Liver (tissue), 9 donors: ENCODE measurements around the gene SLIT3. TPM values are rescaled to one million over a fixed set of nuclear protein-coding genes. Genes with fewer than 3 reads are reported as not detected.

ENCODE experiments used
- DNase-seq: peaks from one replicate; pipeline ENCODE4 v3.0.0-alpha.2; 2017; ENCODE audit warnings: low spot score
- H3K27ac ChIP-seq, 2 donors: one replicate each; pipeline ENCODE4 v1.7.0; 2013; ENCODE audit warnings: inconsistent platforms in 2 of 2, low read length in 2 of 2, control low read depth in 1 of 2, low read depth in 1 of 2, mild to moderate bottlenecking in 1 of 2
- H3K27me3 ChIP-seq, 4 donors: one replicate each; pipeline versions ENCODE4 v1.6.1 to v1.7.0; 2013; ENCODE audit warnings: low read length in 3 of 4, inconsistent platforms in 1 of 4, mild to moderate bottlenecking in 1 of 4, moderate library complexity in 1 of 4; ENCODE audit not compliant: control insufficient read depth in 4 of 4, insufficient read depth in 4 of 4
- H3K36me3 ChIP-seq, 4 donors: one replicate each; pipeline versions ENCODE4 v1.6.1 to v1.7.0; 2013; ENCODE audit warnings: low read length in 3 of 4, mild to moderate bottlenecking in 3 of 4, low read depth in 1 of 4, moderate library complexity in 1 of 4; ENCODE audit not compliant: control insufficient read depth in 4 of 4, insufficient read depth in 3 of 4
- H3K4me1 ChIP-seq, 4 donors: one replicate each; pipeline versions ENCODE4 v1.6.1 to v1.7.0; 2013; ENCODE audit warnings: low read length in 3 of 4, mild to moderate bottlenecking in 3 of 4, moderate library complexity in 1 of 4; ENCODE audit not compliant: control insufficient read depth in 4 of 4, insufficient read depth in 4 of 4
- H3K4me3 ChIP-seq, 3 donors: one replicate each; pipeline versions ENCODE4 v1.6.1 to v1.7.0; 2013; ENCODE audit warnings: low read length in 3 of 3, control low read depth in 1 of 3, low read depth in 1 of 3, mild to moderate bottlenecking in 1 of 3
- H3K9ac ChIP-seq, 2 donors: one replicate each; pipeline ENCODE4 v1.7.0; 2013; ENCODE audit warnings: low read length in 2 of 2, mild to moderate bottlenecking in 2 of 2, moderate library complexity in 2 of 2, control low read depth in 1 of 2, low read depth in 1 of 2
- H3K9me3 ChIP-seq, 4 donors: one replicate each; pipeline versions ENCODE4 v1.6.1 to v1.7.0; 2013; ENCODE audit warnings: low read length in 3 of 4; ENCODE audit not compliant: control insufficient read depth in 4 of 4
- ATF3 ChIP-seq: IDR thresholded peaks from 2 replicates; pipeline ENCODE4 v1.6.1; 2016; ENCODE audit warnings: antibody characterized with exemption
- CTCF ChIP-seq: fragments of 150-350 bp; IDR thresholded peaks from 2 replicates; pipeline ENCODE4 v1.5.1; 2017; ENCODE audit warnings: improper control_type of control experiment, low read depth, low read length; ENCODE audit not compliant: missing input control
- EGR1 ChIP-seq, 2 donors: IDR thresholded peaks; 2 replicates each; pipeline ENCODE4 v1.6.1; 2016 to 2018; ENCODE audit warnings: antibody characterized with exemption in 2 of 2, low read depth in 2 of 2
- FOXA1 ChIP-seq: IDR thresholded peaks from 2 replicates; pipeline ENCODE4 v1.6.1; 2016; ENCODE audit warnings: antibody characterized with exemption
- FOXA2 ChIP-seq: IDR thresholded peaks from 2 replicates; pipeline ENCODE4 v1.6.1; 2016; ENCODE audit warnings: antibody characterized with exemption
- GABPA ChIP-seq, 2 donors: IDR thresholded peaks in 1 of 2; conservative IDR thresholded peaks in 1 of 2; 2 replicates each; pipeline ENCODE4 v1.6.1; 2016; ENCODE audit warnings: antibody characterized with exemption in 2 of 2, mild to moderate bottlenecking in 1 of 2, moderate library complexity in 1 of 2
- HNF4A ChIP-seq, 2 donors: conservative IDR thresholded peaks; 2 replicates each; pipeline ENCODE4 v1.6.1; 2016; ENCODE audit warnings: antibody characterized with exemption in 2 of 2, mild to moderate bottlenecking in 2 of 2
- HNF4G ChIP-seq: IDR thresholded peaks from 2 replicates; pipeline ENCODE4 v1.6.1; 2016; ENCODE audit warnings: antibody characterized with exemption
- JUND ChIP-seq, 2 donors: IDR thresholded peaks; 2 replicates each; pipeline ENCODE4 v1.6.1; 2016; ENCODE audit warnings: antibody characterized with exemption in 2 of 2
- MAX ChIP-seq: IDR thresholded peaks from 2 replicates; pipeline ENCODE4 v1.6.1; 2016; ENCODE audit warnings: antibody characterized with exemption
- NR2F2 ChIP-seq: IDR thresholded peaks from 2 replicates; pipeline ENCODE4 v1.6.1; 2016; ENCODE audit warnings: antibody characterized with exemption
- RAD21 ChIP-seq, 2 donors: IDR thresholded peaks; 2 replicates each; pipeline ENCODE4 v1.6.1; 2016; ENCODE audit warnings: antibody characterized with exemption in 2 of 2, mild to moderate bottlenecking in 2 of 2
- REST ChIP-seq: IDR thresholded peaks from 2 replicates; pipeline ENCODE4 v1.6.1; 2016; ENCODE audit warnings: antibody characterized with exemption, mild to moderate bottlenecking
- RXRA ChIP-seq, 2 donors: IDR thresholded peaks; 2 replicates each; pipeline ENCODE4 v1.6.1; 2017 to 2018; ENCODE audit warnings: antibody characterized with exemption in 2 of 2, mild to moderate bottlenecking in 1 of 2
- SP1 ChIP-seq: IDR thresholded peaks from 2 replicates; pipeline ENCODE4 v1.6.1; 2018; ENCODE audit warnings: antibody characterized with exemption, mild to moderate bottlenecking
- TAF1 ChIP-seq: conservative IDR thresholded peaks from 2 replicates; pipeline ENCODE4 v1.6.1; 2016; ENCODE audit warnings: antibody characterized with exemption, mild to moderate bottlenecking
- YY1 ChIP-seq: IDR thresholded peaks from 2 replicates; pipeline ENCODE4 v1.6.1; 2016; ENCODE audit warnings: antibody characterized with exemption, mild to moderate bottlenecking
- ZBTB33 ChIP-seq: IDR thresholded peaks from 2 replicates; pipeline ENCODE4 v1.6.1; 2016; ENCODE audit warnings: antibody characterized with exemption
- WGBS: extraction: QIAGEN DNeasy Blood & Tissue Kit; methylation state at CpG from one replicate; pipeline ENCODE4 v1.1.7; 2013; 5-methylcytosine and 5-hydroxymethylcytosine counted together
- polyA plus RNA-seq, 2 donors: library from polyadenylated mRNA; stranded (reverse) in 1 of 2; unstranded in 1 of 2; fragments of 200-250 nt in 1 of 2; fragments of >200 nt in 1 of 2; fragmentation: Nextera tagmentation in 1 of 2; extraction: Ambion mirVana in 1 of 2; gene quantifications; one replicate each; pipeline versions ENCODE4 v1.2.1 to v1.2.3, GENCODE V29; 2013 to 2015
- total RNA-seq, 2 donors: library from RNA; depleted of rRNA; stranded (reverse); fragments of >200 nt; gene quantifications; one replicate each; pipeline ENCODE4 v1.2.3, GENCODE V29; 2014
- donor health status: healthy.
- donor health status: healthy.
- donor health status: healthy.
- donor health status: healthy.
- donor health status: healthy.

SLIT3 gene
- total and polyA plus RNA-seq, 4 donors: 0.61 to 1.3 (median 0.91) TPM

- TF ChIP-seq HNF4G (no peak), SP1 (no peak), GABPA (IDR thresholded peaks at IDR 0.05 in 1 of 2, conservative IDR thresholded peaks at IDR 0.05 in 1 of 2) (no peak), ZBTB33 (no peak), FOXA1 (no peak), RXRA (IDR thresholded peaks at IDR 0.05) (no peak), FOXA2 (no peak), MAX (no peak), RAD21 (IDR thresholded peaks at IDR 0.05) (no peak), JUND (IDR thresholded peaks at IDR 0.05) (no peak), NR2F2 (no peak), ATF3 (no peak), HNF4A (conservative IDR thresholded peaks at IDR 0.05) (no peak), REST (no peak), CTCF (no peak), TAF1 (no peak), YY1 (no peak), EGR1 (IDR thresholded peaks at IDR 0.05; ENCODE audit: low read depth in 2 of 2) (no peak)
- H3K4me3 ChIP-seq: no peak overlapping the region
- no peak for DNase-seq
Measured at GRCh38 chr5:168669668-168670378, 631.1 kb downstream of the SLIT3 start.

More at GRCh38 chr5:168669668-168670378, 631.1 kb downstream of the SLIT3 start:
- H3K4me1 ChIP-seq: no peaks in the 10 kb centered on the region
- no peak overlapping the region for H3K9ac ChIP-seq
- no peak overlapping the region for H3K27ac ChIP-seq
- no peaks in the 10 kb centered on the region for H3K27me3 ChIP-seq
- no peaks in the 10 kb centered on the region for H3K9me3 ChIP-seq
- 96% methylated on average over 6 of the region's 6 CpGs for WGBS
- no peaks in the 10 kb centered on the region for H3K36me3 ChIP-seq
